Lung microvascular endothelial cell (primary cell): ENCODE data around the gene TBC1D2. TPM values are rescaled to one million over a fixed set of nuclear protein-coding genes. Genes with fewer than 3 reads are reported as not detected.
"Not testable (repeated sequence)": the region's sequence is repeated elsewhere in the genome, so short reads cannot be mapped to it uniquely, and the experiment has no call there.

ENCODE experiments used
- DNase-seq, 2 donors: peaks; one replicate each; pipeline versions ENCODE4 v3.0.0 to v3.0.0-alpha.2; 2010; ENCODE audit warnings: low read depth in 2 of 2
- total RNA-seq: library from RNA; depleted of rRNA; stranded (reverse); fragments of >200 nt; gene quantifications from 2 replicates; pipeline ENCODE4 v1.2.1, GENCODE V29; 2014

Gene TBC1D2
- total RNA-seq, 1 donor from 2014 or later = 0.99 TPM

DNA sequence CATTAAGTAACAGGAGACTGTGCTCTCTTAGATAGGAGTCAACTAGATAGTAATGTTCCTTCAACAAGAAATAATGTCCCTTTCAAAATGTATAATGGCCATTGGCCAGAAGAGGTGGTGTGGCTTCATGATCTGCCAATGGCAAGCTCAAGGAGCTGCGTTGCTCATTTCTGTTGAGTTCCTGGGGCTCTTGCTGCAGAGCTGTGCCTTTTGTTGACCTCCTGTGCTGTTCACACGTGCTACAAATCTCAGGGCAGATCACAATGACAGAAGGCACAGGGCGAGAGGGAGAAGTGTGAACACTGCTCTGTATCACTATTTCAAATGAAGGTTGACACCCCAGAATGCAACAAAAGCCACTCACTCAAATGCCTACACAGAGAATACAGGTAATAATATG is 16.0 kb upstream of the TBC1D2 start:
- DNase-seq = no peak

DNA sequence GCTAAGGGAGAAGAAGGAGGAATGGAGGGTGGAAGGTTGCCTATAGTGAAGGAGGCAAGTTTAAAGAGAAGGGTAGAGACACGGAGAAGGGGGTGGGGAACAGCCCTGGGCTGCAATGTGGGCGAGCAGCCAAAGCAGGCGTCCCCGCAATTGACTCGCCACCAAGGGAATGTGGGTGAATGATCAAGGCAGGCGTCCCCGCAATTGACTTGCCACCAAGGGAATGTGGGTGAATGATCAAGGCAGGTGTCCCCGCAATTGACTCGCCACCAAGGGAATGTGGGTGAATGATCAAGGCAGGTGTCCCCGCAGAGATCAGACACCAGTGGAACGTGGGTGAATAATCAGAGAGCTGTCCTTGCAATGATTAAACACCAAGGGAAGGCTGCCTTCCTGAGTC is 14.8 kb upstream of the TBC1D2 start:
- not testable (repeated sequence) for DNase-seq

DNA sequence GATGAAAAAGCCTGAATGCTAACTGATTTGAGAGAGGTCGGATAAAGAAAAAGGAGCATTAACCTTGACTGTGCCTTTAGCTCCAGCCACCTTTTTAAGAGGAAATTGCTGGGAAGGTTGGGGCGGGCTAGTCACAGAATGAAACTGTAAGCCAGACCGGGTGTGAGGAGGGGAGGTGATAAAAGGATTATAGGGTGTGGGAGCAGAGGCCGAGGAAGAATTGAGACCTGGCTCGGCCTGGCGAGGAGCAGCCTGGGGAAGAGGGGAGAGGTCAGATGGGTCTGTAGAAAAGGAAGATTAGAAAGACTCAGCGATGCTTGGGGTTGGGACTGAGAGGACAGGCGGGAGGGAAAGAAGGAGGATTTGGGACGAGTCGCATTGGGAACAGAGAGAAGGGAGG is 14.2 kb upstream of the TBC1D2 start:
- not testable (repeated sequence) for DNase-seq

DNA sequence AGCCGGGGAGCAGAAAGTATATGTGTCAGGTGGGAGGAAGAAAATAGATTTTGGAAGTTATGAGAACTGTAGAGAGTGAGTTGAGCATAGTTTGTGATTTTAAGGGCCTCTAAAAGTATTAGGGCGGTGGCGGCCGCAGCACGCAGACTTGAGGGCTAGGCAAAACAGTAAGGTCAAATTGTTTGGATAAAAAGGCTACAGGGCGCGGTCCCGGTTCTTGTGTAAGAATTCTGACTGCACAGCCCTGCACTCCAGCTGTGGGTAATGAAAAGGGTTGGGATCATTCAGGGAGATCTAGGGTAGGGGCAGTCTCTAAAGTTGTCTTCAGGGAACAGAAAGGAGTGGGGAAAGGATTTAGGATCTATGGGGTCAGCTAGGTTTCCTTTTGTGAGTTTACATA is 12.1 kb upstream of the TBC1D2 start:
- DNase-seq = not testable (repeated sequence)

DNA sequence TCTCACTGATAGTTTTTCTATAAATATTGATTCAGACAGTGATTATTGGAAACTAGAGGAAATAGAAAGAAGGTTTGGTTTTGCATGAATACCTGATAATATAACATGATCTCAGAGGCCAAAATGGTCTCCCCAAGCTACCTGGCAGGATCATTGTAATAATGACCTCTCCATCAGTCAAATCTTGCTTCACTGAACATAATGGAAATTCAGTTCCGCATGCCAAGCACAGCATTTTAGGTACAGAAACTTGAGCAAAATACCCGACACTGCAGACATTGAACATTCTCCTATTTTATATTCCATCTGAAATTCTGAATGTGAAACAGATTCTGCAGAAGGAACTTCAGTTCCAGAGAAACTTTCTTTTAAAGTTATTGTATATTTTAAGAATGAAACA is 9.1 kb upstream of the TBC1D2 start:
- no peak for DNase-seq

DNA sequence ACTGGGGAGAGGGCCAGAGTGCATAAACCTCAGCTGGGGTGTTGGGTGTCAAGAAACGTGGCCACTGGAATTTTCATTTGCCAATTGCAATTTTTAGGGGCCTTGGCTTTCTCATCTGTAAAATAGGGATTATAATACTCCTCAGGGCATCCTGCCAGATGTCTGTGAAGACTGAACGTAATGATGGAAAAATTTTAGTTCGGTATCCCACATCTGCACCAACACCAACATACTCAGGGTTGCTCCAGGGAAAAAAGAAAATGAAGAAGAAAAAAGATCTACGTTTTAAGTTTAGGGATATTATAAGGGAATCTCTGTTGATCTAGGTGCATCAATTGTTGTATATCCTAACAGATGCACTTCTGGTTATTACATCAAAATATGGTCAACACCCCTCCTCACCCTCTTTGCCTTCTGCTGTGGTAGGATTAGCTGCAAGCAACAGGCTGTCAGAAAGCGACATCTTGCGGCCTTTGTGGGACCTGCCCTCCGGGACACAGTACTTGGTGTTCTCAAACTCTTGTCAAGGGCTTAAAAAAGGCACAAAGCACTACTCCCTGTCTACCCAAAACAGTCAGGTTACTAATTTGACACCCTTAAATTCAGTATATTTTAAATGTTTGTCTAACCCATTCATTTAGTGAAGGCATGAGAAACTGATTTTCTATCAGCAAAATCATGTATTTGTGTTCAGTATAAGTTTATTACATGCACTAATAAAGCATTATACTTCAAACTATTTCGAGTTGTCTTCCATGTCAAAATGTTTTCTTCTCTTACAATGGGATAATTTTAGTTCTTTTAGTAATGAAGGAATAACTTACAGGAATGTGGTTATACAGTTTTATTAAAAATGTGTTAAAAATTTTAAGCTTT is 8.3 kb upstream of the TBC1D2 start:
- peak; percentile 82 to 88 for DNase-seq

DNA sequence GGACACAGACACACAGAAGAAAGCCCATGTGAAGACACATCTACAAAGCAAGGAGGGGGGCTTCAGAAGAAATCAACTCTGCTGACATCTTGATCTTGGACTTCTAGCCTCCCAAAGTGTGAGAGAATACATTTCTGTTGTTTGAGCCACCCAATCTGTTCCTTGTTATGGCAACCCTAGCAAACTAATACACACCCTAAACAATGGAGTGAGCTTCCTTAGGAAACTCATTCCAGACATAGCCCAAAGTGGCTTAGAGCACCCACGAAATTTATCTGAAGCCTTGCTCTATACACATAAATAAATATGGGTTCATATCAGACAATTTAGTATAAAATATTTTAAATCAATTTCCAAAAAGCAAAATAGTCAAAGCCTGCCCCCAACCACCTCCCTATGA is 7.6 kb upstream of the TBC1D2 start:
- DNase-seq = no peak

DNA sequence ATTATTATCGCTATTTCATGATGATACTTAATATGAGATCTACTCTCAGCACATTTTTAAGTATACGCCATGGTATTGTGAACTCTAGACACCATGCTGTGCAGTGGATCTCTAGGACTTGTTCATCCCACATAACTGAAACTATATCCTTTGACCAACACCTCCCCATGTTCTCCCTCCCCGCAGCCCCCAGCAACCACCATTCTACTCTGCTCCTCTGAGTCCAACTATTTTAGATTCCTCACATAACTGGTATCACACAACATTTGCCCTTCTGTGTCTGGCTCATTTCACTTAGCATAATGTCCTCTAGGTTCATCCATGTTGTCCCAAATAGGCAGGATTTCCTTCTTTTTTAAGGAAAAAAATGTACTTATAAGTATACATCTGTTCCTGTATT is 6.6 kb upstream of the TBC1D2 start:
- no peak for DNase-seq

DNA sequence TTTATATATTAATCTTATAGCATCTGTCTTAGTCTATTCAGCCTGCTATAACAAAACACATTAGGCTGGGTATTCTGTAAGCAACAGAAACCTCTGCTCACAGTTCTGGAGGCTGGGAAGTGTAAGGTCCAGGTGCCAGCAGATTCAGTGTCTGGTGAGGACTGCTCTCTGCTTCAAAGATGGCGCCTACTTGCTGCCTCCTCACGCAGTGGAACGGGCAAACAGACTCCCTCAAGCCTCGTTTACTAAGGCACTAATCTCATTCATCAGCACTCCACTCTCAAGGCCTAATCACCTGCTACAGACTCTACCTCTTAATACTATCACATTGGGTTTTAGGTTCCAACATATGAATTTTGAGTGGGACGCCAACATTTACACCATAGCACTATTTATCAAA is 5.2 kb upstream of the TBC1D2 start:
- DNase-seq = no peak

DNA sequence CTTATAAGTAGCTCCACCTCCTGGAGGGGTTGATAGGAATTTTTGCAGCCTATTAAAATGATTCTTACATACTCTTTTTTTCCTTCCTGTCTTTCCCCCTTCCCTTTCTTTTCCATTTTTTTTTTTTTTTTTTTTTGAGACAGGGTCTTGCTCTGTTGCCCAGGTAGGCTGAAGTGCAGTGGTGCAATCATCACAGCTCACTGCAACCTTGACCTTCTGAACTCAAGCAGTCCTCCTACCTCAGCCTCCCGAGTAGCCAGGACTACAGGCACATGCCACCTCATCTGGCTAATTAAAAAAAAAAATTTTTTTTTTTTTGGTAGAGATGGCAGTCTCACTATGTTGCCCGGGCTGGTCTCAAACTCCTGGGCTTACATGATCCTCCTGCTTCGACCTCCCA is 4.3 kb upstream of the TBC1D2 start:
- DNase-seq = no peak

DNA sequence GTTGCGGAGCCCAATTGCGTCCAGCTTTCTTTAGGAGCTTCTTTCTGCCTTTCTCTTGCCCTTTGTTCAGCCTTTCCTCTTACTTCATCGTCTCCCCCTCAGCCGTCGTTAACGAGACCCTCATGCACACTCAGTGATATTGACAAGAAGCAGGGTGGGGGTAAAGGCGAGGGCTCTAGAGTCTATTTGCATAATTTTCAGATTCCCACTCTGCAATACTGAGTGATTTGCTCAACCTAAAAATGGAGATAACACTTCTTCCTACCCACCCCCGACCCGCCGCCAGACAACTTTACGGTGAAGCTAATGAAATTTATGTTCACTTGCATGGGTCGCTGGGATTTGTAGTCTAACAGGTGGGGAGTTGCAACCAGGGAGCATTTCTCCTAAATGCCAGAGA is 1.3 kb upstream of the TBC1D2 start:
- DNase-seq = peak in 1 of 2 donors; percentile 34

DNA sequence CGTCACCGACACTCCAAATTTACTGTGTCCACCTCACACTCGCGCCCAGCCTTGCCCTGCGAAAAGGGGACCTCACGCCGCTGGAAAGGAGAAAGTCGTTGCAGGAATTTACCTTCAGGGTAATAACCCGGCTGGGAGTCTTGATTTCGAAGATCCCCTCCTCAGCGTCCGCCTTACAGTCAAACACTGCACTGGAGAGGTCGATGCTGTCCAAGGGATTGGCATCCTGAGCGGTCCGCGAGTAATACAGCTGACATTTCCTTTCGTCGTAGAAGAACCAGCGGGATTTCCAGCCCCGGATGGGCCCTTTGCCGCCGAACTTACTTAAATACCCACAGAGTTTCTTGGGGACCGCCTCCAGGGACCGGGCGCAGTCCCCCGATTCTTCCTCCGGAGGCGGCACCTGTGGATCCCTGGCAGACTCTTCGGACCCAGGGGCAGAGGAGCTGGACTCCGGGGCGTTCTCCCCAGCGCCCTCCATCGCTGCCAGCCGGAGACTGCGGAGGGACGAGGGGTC is 330 bp downstream of the TBC1D2 start:
- peak; percentile 27 to 71 for DNase-seq

DNA sequence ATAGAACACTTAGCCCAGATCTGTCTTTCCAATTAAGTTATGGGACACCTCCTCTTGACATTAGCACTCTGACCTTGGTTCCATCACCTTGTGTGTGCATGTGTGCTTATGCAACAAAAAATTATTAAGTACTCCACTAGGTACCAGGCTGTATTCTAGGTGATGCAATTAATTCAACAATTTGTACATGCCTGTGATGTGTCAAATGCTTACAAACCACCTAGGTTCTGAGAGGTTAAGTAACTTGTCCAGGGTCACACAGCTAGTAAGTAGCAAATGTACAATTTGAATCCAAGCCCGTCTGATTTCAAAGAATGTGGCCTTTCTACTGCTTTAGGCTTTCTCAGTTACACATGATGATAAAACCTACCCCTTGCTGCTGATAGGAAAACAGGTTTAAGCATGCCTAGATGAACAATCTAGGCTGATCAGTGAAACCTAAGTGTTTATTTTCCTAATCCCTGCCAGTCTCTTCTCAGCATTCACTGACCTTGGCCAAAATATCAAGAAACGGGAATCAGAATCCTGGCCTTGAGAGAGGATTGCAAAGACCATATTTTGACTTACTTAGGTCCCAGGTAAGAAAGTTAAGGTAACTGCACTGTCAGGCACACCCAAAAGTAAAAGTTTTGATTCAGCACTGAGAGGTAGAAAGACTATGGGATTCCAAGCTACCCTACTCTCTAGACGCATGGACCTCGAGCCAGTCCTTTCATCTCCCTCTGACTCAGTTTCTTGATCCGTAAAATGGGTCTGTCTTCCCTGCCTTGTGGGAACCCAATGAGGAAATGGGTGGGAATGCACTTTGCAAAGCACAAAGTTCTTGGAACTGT is 1.0 kb downstream of the TBC1D2 start:
- DNase-seq = no peak

DNA sequence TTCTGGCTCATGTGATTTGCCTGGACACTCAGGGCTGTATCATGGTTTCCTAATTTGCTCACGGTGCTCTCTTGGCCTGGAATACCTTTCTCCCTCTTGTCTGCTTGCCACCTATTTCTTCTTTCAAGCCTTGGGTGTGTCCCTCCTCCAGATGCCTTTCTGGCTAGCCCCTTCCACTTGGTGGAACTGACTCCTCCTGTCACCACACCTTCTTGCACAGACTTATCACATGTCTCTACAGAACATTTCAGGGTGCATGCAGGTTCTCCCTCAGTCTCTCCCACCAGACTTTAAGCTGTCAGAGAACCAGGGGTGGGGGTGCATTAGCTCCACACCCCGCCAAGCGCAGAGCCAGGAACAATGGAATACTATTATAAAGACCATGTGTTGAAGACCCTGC is 1.9 kb downstream of the TBC1D2 start:
- DNase-seq = no peak

DNA sequence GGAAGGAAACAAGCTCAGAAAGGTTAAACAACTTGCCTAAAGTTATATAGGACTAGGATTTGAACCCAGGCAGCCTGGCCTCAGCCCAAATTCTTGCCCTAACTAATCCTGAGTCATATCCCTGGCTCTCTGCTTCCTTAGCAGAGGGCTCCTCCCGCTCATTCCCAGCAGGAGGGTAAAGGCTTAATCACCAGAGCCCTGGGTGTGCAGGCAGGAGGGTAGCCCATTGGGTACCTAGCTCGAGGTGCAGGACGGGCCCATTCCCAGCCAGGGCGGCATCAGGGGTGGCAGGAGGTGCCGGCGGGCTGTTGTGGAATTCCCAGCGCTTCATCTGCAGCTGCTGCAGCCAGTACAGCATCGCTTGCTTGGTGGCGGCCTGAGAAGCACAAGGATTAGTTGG is 3.9 kb downstream of the TBC1D2 start:
- peak in 1 of 2 donors; percentile 83 for DNase-seq

DNA sequence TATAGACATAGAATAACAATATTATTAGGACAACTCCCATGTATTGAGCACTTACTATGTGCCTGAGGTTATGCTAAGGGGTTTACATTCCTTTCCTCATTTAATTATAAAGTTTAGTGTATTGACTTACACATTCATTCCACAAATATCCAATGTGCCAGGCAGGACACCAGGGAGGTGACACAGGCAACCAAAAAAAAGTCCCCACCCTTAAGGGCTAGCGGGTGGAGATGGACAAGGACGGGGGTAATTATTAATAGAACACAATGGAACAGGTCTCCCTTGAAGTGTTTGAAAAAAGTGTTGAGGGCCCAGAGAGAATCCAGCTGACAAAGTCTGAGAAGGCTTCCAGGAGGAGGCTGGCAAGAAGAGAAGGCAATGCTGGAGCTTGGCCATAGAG is 5.7 kb downstream of the TBC1D2 start:
- DNase-seq = no peak

DNA sequence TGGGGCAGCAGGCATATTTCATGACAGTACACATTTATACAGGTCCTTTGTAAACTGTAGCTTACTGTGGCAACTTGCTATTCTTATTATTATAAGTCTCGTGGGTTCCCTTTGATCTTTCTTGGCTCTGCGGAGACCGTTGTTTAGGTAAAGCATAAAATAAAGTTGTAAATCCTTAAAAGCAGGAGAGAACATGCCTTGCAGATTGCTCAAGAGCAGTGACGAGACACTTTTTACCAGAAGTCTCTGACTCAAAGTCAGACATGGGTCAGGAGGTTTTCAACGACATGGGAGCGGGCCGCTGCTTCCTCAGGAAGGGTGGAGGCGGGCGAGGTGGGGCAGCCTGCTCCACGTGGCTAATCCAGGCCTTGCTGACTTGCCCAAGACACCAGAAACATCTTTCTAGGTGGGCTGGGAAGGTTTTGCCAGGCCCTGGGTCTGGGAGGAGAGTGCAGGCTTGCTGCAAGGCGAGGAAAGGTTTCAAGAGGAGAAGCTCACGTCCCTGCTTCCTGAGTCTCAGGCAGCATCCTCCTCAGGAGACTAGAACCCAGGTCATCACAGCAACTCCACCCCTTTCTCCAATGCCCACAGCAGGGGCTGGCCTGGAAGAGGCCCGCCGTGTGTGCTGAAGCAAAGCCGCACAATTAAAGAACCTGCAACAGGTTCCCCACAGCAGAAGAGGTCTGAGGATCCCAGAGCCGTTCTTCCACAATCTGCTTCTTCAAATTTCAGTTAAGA is 6.5 kb downstream of the TBC1D2 start:
- DNase-seq = peak; percentile 24 to 92

DNA sequence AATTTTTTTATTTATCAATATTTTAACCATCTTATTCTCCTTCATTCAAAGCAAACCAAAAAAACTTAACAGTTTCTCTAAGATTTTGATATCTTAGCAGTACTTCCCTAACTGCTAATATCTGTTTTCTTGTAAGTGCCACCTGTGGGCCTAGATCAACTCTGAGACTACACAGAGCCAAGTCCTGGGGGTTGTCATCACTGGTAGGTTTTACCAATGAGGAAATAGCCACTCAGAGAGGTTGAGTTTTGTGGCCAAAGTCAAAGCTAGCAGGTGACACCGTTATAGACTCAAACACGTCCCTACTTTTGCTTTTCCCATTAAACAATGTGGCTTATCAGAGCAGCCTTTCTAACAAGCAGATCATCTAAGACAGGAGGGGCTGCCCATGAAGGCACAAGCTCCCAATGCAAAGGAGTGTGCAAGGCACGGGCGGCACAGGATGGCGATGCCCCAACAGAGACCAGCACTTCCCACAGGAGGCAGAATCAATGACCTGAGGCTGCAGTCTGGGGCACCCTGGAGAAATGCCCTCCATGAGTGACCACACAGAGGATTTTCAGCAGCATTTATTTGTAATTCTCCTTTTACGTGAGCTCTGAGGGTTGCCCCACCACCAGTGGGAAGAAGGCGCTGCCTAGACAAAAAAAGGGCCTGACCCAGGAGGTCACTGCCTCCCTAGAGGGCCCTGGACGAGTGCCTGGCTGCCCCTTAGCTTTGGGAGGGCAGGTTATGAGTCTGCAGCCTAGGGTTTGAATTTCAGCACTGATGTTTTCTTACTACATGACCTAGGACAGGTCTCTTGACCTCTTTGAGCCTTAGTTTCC is 7.4 kb downstream of the TBC1D2 start:
- no peak for DNase-seq

DNA sequence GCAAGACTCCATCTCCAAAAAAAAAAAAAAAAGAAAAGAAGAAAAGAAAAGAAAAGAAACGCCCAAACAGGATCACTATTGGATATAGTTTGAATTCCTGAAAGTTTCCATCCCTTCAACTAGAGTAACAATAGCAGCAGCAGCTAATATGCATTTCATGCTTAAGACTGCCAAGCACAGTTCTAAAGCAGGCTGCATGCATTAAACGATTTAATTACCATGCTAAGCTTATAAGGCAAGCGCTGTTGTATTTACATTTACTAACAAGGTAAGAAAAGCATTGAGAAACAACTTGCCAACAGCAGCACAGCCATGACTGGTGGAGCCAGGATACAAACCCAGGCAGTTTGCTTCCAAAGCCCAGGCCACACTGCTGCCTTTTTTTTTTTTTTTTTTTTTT is 13.0 kb downstream of the TBC1D2 start:
- no peak for DNase-seq

DNA sequence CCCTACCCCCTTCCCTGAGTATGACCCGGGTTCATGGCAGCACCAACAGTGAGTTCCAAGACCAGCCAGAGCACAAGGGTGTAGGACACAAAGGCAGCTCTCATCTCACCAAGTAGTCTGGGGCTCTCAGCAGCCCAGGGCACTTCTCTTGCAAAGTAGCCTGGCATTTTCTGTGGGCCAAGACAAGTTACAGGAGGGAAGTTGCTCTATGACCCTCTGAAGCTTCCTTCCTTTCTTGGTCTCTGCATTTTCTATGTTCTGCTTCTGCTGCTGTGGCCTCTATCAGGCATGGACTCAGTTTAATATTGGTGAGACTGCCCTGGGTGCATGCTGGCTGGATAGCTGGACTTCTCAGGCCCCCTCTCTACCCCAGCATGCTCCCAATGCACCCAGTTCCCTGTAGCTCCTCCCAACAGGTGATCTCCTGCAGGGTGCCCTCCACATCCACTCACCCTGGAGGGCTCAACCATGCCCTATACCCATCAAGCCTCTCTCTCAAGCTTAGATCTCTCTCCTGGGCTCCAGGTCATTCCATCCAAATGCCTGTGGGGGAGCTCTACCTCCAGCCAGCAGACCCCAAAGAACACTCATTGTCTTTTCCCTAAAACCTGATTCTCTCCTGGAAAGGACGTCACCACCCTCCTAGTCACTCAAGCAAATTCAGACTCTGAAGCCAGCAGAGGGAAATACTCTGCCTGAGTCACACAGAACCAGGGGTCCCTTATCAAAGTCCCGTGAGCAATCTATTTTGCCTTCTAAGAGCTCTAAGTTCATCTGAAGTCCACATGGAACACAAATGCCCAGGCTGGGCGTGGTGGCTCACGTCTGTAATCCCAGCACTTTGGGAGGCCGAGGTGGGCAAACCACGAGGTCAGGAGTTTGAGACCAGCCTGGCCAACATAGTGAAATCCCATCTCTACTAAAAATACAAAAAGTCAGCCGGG is 13.8 kb downstream of the TBC1D2 start:
- no peak for DNase-seq
